ENCODE measurements around the gene CILP2.

Gene CILP2

DNA sequence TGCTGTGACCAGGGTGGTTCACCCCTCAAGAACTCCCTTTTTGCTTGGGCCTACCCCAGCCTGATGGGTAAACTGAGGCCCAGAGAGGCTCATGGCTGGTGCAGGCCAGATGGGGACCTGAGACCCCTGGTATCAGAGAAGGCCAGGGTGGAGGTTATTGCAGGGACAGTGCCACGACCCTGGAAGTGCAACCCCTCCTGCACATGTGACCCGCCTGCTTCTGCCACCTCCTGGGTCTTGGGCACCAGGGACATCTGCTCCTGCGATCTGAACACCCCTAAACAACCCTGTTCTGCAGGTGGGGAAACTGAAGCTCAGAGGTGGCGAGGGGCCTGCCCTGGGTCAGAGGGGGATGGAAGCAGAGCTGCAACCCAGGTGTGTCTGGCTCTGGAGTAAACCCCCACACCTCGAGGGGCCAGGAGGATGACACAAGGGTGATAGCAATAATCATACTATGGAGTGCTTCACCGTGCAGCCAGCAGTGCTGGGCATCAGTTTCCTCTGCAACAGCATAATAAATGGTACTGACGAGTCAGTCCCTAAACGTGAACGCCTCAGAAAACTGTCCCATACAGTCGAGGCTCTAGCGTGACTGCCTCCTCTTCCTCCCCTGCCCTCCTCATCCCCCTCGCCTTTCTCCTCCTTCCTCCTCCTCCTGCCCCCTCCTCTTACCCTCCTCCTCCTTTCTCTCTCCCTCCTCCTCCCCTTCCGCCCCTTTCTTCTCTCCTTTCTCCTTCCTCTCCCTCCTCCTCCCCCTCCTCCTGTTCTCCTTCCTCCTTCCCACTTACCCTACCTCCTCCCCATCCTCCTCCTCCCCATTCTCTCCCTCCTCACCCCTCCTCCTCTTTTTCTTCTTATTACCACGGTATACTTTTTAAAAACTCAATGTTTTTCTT lies 5.0 kb upstream of the CILP2 start:
- H3K4me3 ChIP-seq (ENCODE audit: low read depth, low read length): no peak overlapping the region
- TF ChIP-seq, protein P1, sequence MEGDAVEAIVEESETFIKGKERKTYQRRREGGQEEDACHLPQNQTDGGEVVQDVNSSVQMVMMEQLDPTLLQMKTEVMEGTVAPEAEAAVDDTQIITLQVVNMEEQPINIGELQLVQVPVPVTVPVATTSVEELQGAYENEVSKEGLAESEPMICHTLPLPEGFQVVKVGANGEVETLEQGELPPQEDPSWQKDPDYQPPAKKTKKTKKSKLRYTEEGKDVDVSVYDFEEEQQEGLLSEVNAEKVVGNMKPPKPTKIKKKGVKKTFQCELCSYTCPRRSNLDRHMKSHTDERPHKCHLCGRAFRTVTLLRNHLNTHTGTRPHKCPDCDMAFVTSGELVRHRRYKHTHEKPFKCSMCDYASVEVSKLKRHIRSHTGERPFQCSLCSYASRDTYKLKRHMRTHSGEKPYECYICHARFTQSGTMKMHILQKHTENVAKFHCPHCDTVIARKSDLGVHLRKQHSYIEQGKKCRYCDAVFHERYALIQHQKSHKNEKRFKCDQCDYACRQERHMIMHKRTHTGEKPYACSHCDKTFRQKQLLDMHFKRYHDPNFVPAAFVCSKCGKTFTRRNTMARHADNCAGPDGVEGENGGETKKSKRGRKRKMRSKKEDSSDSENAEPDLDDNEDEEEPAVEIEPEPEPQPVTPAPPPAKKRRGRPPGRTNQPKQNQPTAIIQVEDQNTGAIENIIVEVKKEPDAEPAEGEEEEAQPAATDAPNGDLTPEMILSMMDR (IDR thresholded peaks at IDR 0.05; ENCODE audit: borderline replicate concordance, insufficient read depth, low read depth, low read length): no peak

GRCh38 chr19:19533841-19534240 lies 4.2 kb upstream of the CILP2 start:
- TF ChIP-seq, protein P1 (IDR thresholded peaks at IDR 0.05; ENCODE audit: borderline replicate concordance, insufficient read depth, low read depth, low read length): no peak
- no peak overlapping the region for H3K4me3 ChIP-seq (ENCODE audit: low read depth, low read length)

- no peak overlapping the region for H3K4me3 ChIP-seq (ENCODE audit: low read depth, low read length)
- TF ChIP-seq, protein P1 (IDR thresholded peaks at IDR 0.05; ENCODE audit: borderline replicate concordance, insufficient read depth, low read depth, low read length): no peak
Observed at GRCh38 chr19:19534556-19535265, 3.4 kb upstream of the CILP2 start.

GRCh38 chr19:19535311-19536191 lies 2.5 kb upstream of the CILP2 start:
- no peak overlapping the region for H3K4me3 ChIP-seq (ENCODE audit: low read depth, low read length)
- TF ChIP-seq, protein P1 (IDR thresholded peaks at IDR 0.05; ENCODE audit: borderline replicate concordance, insufficient read depth, low read depth, low read length): no peak

DNA sequence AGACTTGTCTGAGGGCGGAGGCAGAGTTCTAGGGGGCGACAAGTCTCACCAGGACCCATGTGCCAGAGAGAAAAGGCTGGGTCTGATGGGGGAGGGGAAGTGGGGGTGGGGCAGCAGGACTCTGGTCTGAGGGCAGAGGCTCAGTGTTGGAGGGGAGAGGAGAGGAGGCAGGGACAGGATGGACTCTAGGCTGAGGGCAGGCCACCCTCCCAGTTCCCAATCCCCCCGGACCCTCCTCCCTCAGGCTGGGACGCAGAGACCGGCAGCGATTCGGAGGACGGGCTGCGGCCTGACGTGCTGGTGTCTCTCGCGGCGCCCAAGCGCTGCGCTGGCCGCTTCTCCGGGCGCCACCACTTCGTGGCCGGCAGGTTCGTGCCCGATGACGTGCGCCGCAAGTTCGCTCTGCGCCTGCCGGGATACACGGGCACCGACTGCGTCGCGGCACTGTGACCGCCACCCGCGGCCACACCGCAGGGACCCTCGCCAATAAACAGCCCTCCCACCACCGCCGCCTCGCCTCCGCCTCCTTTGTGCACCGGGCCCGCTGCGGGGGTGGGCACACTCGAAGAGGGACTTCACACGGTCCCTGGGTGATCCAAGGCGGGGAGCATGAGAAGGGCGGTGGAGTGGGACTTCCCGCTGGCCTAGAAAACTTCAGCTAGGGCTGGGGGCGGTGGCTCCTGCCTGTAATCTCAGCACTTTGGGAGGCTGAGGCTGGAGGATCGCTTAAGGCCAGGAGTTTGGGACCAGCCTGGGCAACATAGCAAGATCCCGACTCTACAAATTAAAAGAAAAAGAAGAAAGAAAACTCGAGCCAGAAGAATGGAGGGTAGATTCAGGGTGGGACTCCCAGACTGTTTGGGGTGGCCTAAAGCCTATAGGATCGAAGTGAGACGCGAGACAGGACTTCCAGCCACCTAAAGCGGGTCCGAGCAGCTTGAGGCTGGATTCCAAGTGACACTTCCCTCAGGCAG lies 703 bp upstream of the CILP2 start:
- no peak overlapping the region for H3K4me3 ChIP-seq (ENCODE audit: low read depth, low read length)
- TF ChIP-seq, protein P1 (IDR thresholded peaks at IDR 0.05; ENCODE audit: borderline replicate concordance, insufficient read depth, low read depth, low read length): no peak

DNA sequence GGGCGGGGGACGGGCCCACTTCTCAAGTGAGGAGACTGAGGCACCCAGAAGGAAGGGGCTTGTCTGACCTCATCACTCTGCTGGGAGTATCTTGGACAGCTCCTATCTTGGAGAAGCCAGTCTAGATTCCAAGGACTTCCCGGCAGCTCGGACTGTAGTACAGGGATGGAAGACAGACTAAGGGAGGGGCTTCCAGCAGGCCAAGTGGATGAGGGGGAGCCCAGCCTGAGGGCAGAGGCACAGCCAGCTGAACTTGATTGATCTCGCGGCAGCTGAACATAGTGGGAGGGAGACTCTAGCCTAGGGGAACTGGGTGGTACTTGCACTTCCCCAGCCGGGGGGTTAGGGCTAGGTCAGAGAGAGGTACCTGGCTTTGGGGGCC lies 711 bp downstream of the CILP2 start:
- no peak overlapping the region for H3K4me3 ChIP-seq (ENCODE audit: low read depth, low read length)
- TF ChIP-seq, protein P1 (IDR thresholded peaks at IDR 0.05; ENCODE audit: borderline replicate concordance, insufficient read depth, low read depth, low read length): no peak

Measured in GM12875 (cell line).